ENCODE results near the gene USP31. TPM values are rescaled to one million over a fixed set of nuclear protein-coding genes. Genes with fewer than 3 reads are reported as not detected.

Gene USP31
- total and polyA plus RNA-seq, 2 of the 13 experiments (the other 11 are each of a cell fraction or from before 2014, with no cell fraction given), result 22.5 to 23.3 TPM

- TF ChIP-seq ZNF44 (CRISPR knock-in tag; IDR thresholded peaks at IDR 0.05) (no peak; the same call in 1 of the 2 replicates), PRDM4 (CRISPR knock-in tag; IDR thresholded peaks at IDR 0.05; ENCODE audit: borderline replicate concordance) (no peak), ZNF839 (CRISPR knock-in tag; IDR thresholded peaks at IDR 0.05; ENCODE audit: borderline replicate concordance) (no peak), ZNF883 (CRISPR knock-in tag; IDR thresholded peaks at IDR 0.05; ENCODE audit: not compliant biosample characterization) (peak; percentile 86), ZBTB34 (CRISPR knock-in tag; IDR thresholded peaks at IDR 0.05) (peak; percentile 94), GTF3A (CRISPR knock-in tag; conservative IDR thresholded peaks at IDR 0.05) (peak; percentile 8; the same call in 1 of the 2 replicates), DRAP1 (CRISPR knock-in tag; IDR thresholded peaks at IDR 0.05) (no peak), ZBTB7A (CRISPR knock-in tag; IDR thresholded peaks at IDR 0.05) (peak; percentile 68; the same call in 1 of the 2 replicates), ZNF564 (CRISPR knock-in tag; IDR thresholded peaks at IDR 0.05) (peak; percentile 85), IKZF5 (CRISPR knock-in tag; IDR thresholded peaks at IDR 0.05) (no peak), PCBP2 (optimal IDR thresholded peaks at IDR 0.05; ENCODE audit: low read depth, low read length, poor library complexity, severe bottlenecking) (no peak), ZNF317 (CRISPR knock-in tag; IDR thresholded peaks at IDR 0.05) (no peak), ZNF382 (CRISPR knock-in tag; IDR thresholded peaks at IDR 0.05; ENCODE audit: borderline replicate concordance) (no peak), AKNA (CRISPR knock-in tag; IDR thresholded peaks at IDR 0.05; ENCODE audit: borderline replicate concordance) (no peak), HMG20B (CRISPR knock-in tag; conservative IDR thresholded peaks at IDR 0.05) (0 out of 2 replicates have a peak, but pooled peaks have one; percentile 2), MTERF4 (CRISPR knock-in tag; IDR thresholded peaks at IDR 0.05) (peak; percentile 22; the same call in 1 of the 2 replicates)
Measured at GRCh38 chr16:23148513-23149266, 562 bp downstream of the USP31 start (continued).

Measured in HepG2 (cell line).